ENCODE data around the gene CPD.
"Not testable (repeated sequence)": the region's sequence is repeated elsewhere in the genome, so short reads cannot be mapped to it uniquely, and the experiment has no call there.

CPD gene

GRCh38 chr17:30344283-30345088 is 34.2 kb upstream of the CPD start:
- peak overlapping the region; percentile 60 for H3K27ac ChIP-seq
- no peak for DNase-seq (ENCODE audit: low spot score)
- CTCF ChIA-PET = no interaction called here
- POLR2A ChIA-PET (ENCODE audit: low non-redundant PET) = no interaction called here
- TF ChIP-seq, protein P1, sequence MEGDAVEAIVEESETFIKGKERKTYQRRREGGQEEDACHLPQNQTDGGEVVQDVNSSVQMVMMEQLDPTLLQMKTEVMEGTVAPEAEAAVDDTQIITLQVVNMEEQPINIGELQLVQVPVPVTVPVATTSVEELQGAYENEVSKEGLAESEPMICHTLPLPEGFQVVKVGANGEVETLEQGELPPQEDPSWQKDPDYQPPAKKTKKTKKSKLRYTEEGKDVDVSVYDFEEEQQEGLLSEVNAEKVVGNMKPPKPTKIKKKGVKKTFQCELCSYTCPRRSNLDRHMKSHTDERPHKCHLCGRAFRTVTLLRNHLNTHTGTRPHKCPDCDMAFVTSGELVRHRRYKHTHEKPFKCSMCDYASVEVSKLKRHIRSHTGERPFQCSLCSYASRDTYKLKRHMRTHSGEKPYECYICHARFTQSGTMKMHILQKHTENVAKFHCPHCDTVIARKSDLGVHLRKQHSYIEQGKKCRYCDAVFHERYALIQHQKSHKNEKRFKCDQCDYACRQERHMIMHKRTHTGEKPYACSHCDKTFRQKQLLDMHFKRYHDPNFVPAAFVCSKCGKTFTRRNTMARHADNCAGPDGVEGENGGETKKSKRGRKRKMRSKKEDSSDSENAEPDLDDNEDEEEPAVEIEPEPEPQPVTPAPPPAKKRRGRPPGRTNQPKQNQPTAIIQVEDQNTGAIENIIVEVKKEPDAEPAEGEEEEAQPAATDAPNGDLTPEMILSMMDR (conservative IDR thresholded peaks at IDR 0.05; ENCODE audit: low read depth) = no peak

GRCh38 chr17:30345089-30345433 is 33.7 kb upstream of the CPD start:
- ChIA-PET POLR2A (ENCODE audit: low non-redundant PET) (no interaction called here), CTCF (interaction anchor here (0.7 kb wide), 1 partner anchor 241 kb away, joined by 3 read pairs; no protein-coding TSS in a partner anchor)
- TF ChIP-seq, protein P1 (conservative IDR thresholded peaks at IDR 0.05; ENCODE audit: low read depth) = no peak
- peak overlapping the region; percentile 60 for H3K27ac ChIP-seq
- no peak for DNase-seq (ENCODE audit: low spot score)

DNA sequence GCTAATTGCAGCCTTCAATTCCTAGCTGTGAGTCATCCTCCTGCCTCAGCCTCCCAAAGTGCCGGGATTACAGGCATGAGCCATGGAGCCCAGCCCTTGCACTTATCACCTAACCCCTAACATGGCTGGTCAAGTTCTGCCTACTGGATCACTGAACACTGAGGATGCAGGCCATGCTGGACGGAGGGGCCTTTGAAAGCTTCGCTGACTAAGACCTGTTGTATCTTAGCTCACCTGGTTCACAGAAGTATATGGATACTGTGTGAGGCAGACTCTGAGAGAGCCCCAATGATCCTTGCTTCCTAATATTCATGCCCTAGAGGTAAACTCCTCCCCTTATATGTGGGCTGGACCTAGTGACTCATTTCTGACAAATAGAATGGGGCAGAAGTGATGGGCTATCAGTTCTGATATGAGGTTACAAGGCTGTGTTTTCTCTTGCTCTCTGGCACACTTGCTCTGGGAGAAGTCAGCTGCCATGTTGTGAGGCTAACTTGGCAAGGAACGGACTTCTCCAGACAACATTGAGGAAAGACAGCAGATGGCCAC is 33.1 kb upstream of the CPD start:
- TF ChIP-seq, protein P1 (conservative IDR thresholded peaks at IDR 0.05; ENCODE audit: low read depth) = no peak
- ChIA-PET CTCF (interaction anchor here (0.7 kb wide), 1 partner anchor 241 kb away, joined by 3 read pairs; no protein-coding TSS in a partner anchor), POLR2A (ENCODE audit: low non-redundant PET) (no interaction called here)
- H3K27ac ChIP-seq = peak overlapping the region; percentile 47
- DNase-seq (ENCODE audit: low spot score) = no peak

GRCh38 chr17:30346221-30346795 is 32.4 kb upstream of the CPD start:
- ChIA-PET CTCF (no interaction called here), POLR2A (ENCODE audit: low non-redundant PET) (no interaction called here)
- TF ChIP-seq, protein P1 (conservative IDR thresholded peaks at IDR 0.05; ENCODE audit: low read depth) = no peak
- no peak overlapping the region for H3K27ac ChIP-seq
- DNase-seq (ENCODE audit: low spot score) = no peak

DNA sequence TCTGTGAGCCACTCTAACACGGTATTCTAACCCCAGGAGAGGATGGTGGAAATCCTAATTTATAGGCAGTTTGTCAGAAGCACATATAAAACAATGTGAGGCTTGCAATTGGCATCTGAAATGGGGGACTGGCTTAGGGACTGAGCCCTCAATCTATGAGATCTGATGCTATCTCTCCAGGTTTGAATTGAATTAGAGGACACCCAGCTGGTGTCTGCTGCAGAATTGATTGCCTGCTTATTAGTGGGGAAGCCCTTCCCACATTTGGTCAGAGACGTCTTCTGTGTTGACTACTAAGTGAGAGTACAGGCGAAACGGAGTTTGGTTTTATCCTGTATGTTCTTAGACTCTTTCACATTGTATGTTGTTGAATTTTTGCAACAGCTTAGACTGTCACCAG is 31.2 kb upstream of the CPD start:
- ChIA-PET POLR2A (ENCODE audit: low non-redundant PET) (no interaction called here), CTCF (interaction anchor here (0.5 kb wide), 1 partner anchor 175 kb away, joined by 3 read pairs; no protein-coding TSS in a partner anchor)
- H3K27ac ChIP-seq = no peak overlapping the region
- TF ChIP-seq, protein P1 (conservative IDR thresholded peaks at IDR 0.05; ENCODE audit: low read depth) = no peak
- no peak for DNase-seq (ENCODE audit: low spot score)

DNA sequence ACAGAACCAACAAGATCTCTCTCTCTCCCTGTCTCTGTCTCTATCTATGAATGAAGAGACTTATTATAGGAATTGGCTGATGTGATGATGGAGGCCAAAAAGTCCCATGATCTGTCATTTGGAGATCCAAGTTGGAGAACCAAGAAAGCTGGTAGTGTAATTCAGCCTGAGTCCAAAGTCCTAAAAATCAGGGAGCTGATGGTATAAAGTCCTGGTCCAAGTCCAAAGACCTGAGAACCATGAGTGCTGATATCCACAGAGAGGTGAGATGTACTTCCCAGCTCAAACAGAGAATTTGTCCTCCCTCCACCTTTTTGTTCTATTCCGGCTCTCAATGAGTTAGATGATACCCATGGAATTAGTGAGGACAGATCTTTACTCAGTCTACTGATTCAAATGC is 29.5 kb upstream of the CPD start:
- CTCF ChIA-PET = interaction anchor here (0.6 to 1.2 kb wide), 2 partner anchors 8 to 47 kb away, joined by 3 to 4 read pairs; no protein-coding TSS in a partner anchor
- TF ChIP-seq, protein P1 (conservative IDR thresholded peaks at IDR 0.05; ENCODE audit: low read depth) = no peak

DNA sequence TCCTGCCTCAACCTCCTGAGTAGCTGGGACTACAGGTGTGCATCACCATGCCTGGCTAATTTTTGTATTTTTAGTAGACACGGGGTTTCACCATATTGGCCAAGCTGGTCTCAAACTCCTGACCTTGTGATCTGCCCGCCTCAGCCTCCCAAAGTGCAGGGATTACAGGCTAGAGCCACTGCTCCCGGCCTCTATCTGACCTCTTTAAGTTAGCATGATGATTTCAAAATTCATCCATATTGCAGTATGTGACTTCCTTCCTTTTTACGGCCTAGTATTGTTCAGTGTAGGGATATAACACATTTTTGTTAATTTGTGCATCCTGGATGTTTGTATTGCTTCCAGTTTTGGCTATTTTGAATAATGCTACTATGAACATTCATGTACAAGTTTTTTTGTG is 27.5 kb upstream of the CPD start:
- H3K27ac ChIP-seq; CTCF ChIA-PET; DNase-seq (ENCODE audit: low spot score); POLR2A ChIA-PET (ENCODE audit: low non-redundant PET): not testable (repeated sequence)

More for the DNA sequence above, 29.5 kb upstream of the CPD start:
- no peak overlapping the region for H3K27ac ChIP-seq
- no peak for DNase-seq (ENCODE audit: low spot score)
- POLR2A ChIA-PET (ENCODE audit: low non-redundant PET) = no interaction called here

Measured in RWPE1 (cell line).